HG02938 (cell line): ENCODE data around the gene DKKL1.

Experiments
- ATAC-seq: cut with Tn5 transposase; IDR thresholded peaks from one replicate; pipeline ENCODE4 v1.9.1; 2021; ENCODE audit warnings: mild to moderate bottlenecking, moderate library complexity; ENCODE audit not compliant: unreplicated experiment

Gene DKKL1

DNA sequence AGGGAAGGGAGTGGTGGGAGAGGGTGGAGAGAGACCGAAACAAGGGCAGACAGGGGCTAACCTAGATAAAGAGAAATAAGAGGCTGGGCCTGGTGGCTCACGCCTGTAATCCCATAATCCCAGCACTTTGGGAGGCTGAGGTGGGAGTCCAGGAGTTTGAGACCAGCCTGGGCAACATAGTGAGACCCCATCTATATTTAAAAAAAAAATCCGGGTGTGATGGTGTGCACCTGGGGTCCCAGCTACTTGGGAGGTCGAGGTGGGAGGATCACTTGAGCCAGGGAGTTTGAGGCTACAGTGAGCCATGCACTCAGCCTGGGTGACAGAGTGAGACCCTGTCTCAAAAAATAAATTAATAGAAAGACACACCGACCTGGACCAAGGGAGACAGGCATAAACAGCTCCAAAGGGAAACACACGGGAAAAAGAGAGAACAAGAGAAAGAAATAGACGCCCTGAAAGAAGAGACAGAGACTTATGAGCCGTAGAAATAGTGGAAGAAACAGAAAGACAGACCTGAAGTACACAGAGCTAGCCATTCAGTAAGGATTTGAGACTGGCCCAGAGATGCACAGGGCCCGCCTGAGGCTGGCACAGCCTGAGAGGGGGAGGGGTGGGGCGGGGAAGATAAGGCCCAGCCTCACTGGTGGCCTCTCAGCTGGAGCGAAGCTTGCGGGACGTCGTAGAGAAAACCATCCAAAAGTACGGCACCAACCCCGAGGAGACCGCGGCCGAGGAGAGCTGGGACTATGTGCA is 26.2 kb upstream of the DKKL1 start:
- no peak for ATAC-seq

DNA sequence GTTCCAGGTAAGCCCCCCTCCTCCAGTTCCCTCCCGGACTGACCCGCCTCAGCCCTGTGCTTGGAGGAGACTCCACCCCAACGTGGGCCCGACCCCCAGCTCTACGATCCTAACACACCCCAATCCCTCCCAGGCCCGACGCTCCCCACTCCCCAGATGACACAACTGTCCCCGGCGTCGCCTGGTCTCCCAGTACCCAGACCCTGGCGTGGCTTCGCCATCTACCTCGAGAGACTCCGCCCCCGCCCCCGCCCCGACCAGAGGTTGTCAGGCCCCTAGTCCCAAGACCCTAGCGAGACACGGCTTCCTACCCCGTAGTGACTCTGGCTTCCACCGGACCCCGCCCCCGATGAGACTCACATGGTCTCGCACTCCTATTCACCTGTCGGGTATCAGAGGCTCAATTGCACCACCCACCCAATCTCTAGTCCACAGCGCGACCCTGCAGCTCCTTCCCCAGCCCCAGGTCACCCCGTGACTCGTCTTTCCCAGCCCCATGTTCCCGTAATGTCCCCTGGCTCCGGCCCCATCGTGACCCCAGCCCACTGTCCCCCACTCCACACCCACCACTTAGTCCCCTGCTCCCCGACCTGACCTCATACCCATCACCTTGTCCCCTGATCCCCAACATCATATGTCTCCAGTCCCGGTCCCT is 25.5 kb upstream of the DKKL1 start:
- no peak for ATAC-seq

DNA sequence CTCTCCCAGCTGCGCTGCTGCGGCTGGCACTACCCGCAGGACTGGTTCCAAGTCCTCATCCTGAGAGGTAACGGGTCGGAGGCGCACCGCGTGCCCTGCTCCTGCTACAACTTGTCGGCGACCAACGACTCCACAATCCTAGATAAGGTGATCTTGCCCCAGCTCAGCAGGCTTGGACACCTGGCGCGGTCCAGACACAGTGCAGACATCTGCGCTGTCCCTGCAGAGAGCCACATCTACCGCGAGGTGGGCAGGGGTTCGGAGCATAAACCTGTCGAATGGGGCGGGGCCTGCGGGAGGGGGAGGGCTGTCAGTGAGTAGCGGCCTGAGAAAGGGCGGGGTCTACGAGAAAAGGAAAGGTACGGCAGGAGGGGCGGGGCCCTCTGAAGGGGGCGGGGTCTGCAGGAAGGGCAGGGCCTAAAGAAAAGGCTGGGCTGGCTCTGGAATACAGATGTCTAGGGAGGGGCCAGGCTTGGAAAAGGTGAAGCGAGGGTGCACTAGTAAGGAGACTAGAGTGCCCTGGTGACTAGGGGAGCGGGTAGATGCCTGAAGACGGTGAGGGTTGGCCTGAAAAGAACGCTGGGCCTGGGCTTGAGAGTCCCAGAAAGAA is 24.9 kb upstream of the DKKL1 start:
- no peak for ATAC-seq

DNA sequence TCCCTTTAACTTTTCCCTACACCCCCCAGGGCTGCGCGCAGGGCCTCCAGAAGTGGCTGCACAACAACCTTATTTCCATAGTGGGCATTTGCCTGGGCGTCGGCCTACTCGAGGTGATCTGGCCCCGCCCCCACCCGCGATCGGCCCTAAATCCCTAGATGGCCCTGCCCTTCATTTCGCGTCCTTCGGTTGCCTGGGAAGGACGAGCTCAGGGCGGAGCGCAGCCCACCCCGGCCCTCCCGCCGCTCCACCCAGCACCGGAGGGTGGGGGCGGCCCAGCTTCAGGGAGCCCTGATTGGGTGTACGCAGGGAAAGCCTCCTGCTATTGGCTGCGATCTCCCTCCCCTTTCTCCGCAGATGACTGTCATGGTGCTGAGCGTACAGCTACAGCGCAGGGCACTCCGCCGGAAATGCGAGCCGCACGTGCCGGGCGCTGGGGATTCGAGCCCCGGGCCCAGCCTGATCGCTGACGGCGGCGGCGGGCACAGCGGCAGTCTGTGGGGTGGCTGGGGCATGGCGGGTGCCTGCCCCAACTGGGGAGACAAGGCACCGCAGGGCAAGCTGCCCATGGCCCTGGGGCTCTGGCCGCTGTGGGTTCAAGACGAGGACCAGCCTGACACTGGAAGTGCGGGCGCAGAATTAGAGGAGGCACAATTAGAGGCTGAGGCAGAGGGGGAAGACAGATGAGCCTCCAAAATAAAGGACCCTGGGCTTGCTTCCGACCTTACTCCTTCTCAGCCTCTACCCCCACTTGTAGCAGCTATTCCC is 24.2 kb upstream of the DKKL1 start:
- no peak for ATAC-seq

DNA sequence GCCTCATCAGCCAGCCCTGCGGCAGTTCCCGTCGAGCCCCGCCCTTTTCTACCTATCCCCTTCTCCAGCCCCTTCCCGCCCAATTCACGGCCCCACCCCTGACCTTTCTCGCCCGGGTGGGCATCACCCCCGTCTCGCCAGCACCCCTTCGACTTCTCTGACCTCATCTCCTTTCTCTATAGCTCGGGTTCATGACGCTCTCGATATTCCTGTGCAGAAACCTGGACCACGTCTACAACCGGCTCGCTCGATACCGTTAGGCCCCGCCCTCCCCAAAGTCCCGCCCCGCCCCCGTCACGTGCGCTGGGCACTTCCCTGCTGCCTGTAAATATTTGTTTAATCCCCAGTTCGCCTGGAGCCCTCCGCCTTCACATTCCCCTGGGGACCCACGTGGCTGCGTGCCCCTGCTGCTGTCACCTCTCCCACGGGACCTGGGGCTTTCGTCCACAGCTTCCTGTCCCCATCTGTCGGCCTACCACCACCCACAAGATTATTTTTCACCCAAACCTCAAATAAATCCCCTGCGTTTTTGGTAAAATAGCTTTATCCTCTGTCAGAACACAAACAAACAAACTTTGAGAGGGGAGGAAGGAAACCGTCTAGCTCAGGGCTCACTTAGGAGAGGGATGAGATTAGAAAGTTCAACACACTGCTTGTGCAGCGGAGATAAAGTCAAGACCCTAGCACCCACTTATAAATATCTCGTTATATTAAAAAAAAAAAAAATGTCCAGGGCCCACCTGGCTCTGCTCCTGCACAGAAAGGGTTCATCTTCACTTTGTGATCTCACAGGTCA is 23.4 kb upstream of the DKKL1 start:
- ATAC-seq, result peak; percentile 61

DNA sequence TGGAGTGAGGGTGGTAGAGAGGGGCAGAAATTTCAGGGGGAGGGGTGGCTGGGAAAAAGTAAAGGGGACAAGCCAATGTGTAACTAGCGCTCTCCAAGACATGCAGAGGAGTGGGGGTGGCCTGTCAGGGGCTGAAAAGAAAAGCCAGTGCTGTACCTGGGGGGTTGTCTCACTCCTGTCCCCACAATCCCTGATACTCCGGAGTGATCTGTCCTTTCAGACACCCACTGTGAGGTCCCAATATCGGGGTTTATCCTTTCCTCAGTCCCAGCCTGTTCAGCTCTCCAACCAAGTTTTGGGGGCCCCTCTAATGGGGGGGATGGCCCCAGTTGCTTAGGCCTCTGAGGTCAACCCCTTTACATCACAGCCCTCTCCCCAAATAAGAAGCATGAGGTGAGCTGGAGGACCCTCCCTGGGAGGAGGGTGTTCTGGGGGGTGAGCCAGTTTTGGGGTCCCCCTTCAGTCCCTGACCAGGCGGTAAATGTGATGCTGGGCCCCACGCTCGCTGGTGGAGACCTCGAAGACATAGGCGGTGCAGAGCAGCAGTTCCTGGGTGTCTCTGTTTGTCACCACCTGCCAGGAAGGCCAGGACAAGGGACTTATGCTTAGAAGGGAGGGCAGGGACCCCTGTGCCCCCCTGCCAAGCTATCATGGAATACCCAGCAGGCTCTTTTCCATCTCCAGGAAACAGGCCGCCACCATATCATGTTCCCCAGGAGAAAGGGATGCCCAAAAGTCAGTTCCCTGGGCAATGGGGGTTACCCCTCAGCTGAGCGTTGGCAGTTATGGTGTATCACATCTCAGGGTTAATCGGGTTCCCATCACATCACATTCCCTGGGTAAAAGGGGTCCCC is 22.6 kb upstream of the DKKL1 start:
- no peak for ATAC-seq

DNA sequence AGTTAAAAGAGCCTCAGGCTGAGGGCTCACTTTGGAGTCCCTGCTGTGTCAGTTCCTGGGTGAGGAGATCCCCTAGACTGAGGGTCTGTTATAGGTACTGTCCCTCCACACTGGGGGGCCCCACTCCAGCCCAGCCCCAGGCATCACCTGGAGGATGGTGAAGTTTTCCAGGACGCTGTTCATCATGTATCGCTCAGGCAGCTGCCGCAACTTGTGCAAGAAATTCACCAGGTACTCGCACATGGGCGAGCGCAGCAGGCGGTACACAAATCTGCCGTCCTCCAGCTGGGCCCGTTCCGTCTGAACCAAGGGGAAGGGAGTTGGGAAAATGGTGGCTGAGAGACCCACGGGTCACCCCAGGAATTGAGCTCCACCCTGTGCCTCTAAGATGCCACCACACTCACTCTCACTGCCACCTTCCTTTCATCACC is 21.4 kb upstream of the DKKL1 start:
- no peak for ATAC-seq

DNA sequence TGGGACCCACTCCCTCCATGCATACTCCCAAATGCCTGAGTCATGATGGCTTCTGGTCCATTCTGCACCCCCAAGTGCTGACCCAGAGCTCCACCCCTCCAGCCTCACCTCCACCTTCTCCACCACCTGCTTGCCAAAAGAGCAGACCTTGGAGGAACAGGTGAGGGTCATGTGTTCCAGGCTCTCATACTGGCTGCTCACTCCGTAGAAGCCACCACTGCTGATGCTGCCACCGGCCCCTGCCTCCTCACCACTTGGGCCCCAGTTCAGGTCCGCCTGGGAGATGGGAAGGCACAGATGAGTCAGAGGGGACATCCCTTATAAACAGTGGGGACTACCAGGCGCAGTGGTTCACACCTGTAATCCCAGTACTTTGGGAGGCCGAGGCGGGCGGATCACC is 20.6 kb upstream of the DKKL1 start:
- ATAC-seq, result no peak

DNA sequence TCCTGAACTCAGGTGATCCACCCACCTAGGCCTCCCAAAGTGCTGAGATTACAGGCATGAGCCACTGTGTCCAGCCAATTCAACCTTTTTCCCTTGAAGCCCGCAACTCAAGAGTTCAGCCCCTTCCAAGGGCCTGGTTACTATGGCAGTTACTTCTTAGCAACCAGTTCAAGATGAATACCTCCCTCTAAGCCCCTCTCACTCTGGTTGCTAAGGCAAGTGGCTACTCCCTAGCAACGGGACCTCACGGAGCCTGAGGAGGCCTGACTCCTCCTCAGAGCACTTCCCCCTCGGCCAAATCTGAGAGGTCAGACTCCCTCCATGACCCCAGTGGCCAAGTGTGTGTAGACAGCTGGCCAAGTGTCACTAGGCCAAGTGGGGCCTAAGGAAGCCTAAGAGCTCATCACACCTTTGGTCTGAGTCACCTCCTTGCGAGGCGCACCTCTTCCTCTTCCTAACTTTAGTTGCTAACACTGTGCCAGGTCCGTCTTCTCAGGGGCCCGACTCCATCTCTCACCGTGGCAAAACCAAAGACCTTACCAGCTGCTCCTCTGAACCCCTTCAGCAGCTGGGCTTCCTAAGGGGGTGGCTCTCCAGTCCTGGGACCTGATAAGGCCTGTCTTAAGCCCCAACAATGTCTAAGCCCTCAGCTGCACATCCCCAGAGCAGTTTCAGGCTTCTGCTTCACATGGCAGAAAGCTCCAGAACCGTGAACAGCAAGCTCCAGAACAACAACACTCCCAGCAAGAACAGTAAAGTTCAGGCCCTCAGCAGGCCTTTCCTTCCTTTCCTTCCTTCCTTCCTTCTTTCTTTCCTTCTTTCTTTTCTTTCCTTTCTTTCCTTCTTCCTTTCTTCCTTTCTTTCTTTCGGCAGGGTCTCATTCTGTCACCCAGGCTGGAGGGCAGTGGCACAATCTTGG is 18.9 kb upstream of the DKKL1 start:
- no peak for ATAC-seq

DNA sequence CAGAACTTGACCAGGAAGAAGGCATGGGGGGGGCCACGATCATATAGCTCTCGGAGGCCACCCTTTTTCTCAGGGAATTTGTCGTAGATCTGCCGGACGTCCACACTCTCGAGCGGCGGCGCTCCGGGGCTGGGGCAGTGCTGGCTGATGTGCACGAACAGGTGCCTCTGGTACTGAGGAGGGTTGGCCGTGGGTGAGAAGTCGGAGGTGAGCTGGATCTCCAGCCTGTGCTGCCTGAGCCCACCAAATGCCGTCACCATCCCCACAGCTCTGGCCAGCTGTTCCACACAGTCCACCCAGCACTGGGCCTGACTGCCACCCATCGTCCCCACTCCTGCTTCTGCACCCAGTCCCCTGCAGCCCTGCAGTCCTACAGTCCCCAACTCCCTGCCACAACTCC is 16.5 kb upstream of the DKKL1 start:
- no peak for ATAC-seq

DNA sequence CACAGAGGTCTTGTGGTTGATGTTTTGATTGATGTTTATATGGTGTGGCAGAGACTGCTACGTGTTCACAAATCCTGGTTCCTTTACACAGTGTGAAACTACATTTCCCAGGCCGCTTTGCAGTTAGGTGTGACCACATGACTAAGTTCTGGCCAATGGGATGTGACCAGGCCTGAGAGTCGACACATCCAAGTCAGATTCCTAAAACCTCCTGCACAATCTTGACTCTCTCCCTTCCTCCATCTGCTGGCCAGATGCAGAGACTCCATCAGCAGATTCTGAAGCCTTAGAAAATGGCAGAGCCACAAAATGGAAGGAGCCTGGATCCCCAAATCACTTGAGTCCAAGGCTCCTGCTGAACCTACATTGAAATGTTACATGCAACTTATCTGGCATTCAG is 15.8 kb upstream of the DKKL1 start:
- no peak for ATAC-seq

DNA sequence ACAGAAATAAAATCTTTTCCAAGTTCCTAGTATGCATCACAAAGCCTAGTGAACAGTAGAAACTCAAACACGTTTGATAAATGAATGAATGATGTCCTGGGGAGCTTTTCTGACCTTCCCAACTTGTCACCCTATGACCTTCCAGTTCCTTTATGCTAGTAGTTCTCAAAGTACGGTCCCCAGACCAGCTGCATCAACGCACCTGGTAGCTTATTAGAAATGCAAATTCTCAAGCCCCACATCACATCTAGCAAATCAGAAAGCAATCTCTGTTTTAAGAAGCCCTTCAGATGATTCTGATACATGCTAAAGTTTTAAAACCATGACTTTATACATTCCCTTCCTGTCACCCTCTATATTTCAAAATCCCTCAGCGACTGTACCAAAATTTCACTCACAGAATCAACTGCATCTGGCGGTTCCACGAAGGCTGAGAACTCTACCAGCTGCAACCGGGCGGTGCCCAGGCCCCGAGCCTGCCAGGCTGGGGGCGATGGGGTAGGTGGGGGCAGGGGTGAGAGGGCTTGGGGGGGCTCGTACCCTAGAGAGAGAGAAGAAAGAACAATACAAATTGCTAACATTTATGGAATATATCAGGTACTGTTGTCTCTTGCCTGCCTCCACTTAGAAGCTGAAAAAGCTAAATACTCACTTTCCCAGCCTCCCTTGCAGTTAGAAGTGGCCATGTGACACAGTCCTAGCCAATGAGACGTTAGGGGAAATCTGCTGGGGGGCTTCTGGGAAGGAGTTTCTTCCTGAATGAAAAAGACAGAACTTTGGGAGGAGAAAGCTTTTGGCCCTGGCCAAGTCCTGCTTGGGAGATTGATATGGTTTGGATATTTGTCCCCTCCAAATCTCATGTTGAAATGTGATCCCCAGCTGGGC is 15.1 kb upstream of the DKKL1 start:
- ATAC-seq, result no peak

DNA sequence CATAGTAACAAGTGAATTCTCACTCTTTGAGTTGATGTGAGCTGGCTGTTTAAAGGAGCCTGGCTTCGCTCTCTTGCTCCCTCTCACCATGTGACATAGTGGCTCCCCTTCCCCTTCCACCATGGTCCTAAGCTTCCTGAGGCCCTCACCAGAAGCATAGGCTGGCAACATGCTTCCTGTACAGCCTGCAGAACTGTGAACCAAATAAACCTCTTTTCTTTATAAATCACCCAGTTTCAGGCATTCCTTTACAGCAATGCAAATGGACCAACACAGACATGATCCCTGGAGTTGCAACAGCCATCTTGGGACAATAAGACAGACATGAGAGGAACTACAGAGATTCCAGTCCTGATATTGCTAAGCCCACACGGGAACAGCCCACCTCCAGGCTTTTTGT is 14.1 kb upstream of the DKKL1 start:
- ATAC-seq, result no peak

DNA sequence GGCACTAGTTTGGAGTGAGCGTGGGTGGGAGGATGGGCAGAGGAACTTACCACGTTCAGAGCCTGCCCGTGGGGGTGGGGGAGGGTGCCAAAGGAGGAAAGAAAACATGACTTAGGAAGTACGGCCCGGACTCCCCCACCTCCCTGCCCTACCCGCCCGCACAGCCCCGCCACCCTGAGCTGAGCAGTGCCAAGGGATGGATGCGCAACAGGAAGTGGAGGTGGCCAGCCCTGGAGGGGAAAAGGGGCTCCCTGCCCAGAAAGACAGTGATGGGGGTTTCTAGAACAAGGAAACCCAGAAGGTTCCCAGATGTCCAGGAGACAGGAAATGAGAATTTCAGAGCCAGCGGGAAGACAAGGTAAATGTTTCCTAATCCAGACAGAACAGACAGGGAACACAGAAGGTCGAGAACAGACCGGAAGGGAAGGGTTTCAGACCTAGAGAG is 7.7 kb upstream of the DKKL1 start:
- ATAC-seq, result no peak

DNA sequence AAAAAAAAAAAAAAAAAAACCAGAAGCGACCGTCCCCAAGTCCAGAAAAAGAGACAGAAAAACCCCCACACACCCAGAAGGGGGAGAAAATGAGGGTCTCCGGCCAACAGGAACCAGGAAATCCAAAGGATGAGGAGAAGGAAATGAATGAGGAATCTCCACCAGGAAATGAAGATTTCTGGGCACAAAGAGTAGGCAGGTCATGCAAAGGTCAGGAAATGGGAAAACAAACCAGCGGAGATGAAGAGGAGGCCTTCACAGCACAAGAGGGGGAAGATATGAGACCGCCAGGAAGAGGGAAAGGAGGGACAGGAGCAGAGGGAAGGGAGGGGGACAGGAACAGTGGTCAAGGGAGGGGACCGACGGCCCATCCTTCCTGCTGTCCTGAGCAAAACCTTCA is 7.3 kb upstream of the DKKL1 start:
- no peak for ATAC-seq

DNA sequence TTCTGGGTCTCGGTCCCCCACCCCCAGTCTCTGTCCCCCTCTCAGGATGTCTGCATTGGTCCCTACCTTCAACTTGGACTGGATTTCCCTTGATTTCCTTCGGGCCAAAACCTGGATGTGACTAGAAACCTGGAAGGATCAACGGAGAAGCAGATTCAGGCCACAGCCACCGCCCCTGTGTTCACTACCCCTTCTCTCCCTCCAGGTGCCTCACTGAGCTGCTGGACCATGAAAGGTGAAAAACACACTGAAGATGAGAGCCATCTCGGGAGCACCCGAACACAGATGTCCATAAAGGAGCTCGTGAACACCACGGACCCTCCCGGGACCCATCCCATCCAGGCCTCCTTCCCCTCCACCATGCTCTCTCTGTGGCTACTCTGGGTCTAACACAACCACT is 6.5 kb upstream of the DKKL1 start:
- no peak for ATAC-seq
